Gastrocnemius medialis (tissue), 4 donors: ENCODE results near the gene PANK2. TPM values are rescaled to one million over a fixed set of nuclear protein-coding genes. Genes with fewer than 3 reads are reported as not detected.

ENCODE experiments used
- ATAC-seq, 2 donors: fragments of 150-250 bp; one replicate each; pipeline ENCODE4 v1.9.1; 2016
- DNase-seq, 2 donors: peaks; one replicate each; pipeline ENCODE4 v3.0.0-alpha.2; 2019
- H3K27ac ChIP-seq, 4 donors: fragments of 200-600 bp; sonication (generic); 1 replicate in 1 of 4; 2 replicates in 3 of 4; pipeline ENCODE4 v1.5.1; 2016 to 2018; ENCODE audit warnings: mild to moderate bottlenecking in 2 of 4, moderate library complexity in 1 of 4
- H3K27me3 ChIP-seq, 3 donors: fragments of 200-600 bp; sonication (generic) in 2 of 3; 1 replicate in 1 of 3; 2 replicates in 2 of 3; pipeline versions ENCODE4 v1.5.1 to v1.6.0; 2016 to 2019; ENCODE audit warnings: mild to moderate bottlenecking in 1 of 3, moderate library complexity in 1 of 3
- H3K36me3 ChIP-seq, 2 donors: fragments of 200-600 bp; sonication (generic) in 1 of 2; one replicate each; pipeline ENCODE4 v1.5.1; 2017 to 2018
- H3K4me1 ChIP-seq, 2 donors: fragments of 200-600 bp; sonication (generic) in 1 of 2; one replicate each; pipeline ENCODE4 v1.5.1; 2016 to 2017; ENCODE audit warnings: mild to moderate bottlenecking in 2 of 2
- H3K4me3 ChIP-seq, 4 donors: fragments of 200-600 bp; sonication (generic) in 3 of 4; 1 replicate in 1 of 4; 2 replicates in 3 of 4; pipeline ENCODE4 v1.5.1; 2016 to 2019; ENCODE audit warnings: mild to moderate bottlenecking in 2 of 4
- H3K9me3 ChIP-seq, 3 donors: fragments of 200-600 bp; sonication (generic) in 2 of 3; 1 replicate in 1 of 3; 2 replicates in 2 of 3; pipeline ENCODE4 v1.5.1; 2016 to 2019
- POLR2A ChIP-seq, 2 donors: fragments of 450-650 bp; IDR thresholded peaks; one replicate each; pipeline ENCODE4 v1.6.1; 2017; ENCODE audit warnings: antibody characterized with exemption in 2 of 2, mild to moderate bottlenecking in 2 of 2, moderate library complexity in 2 of 2
- in situ Hi-C, 4 donors: fragments of 200-750 bp; cut with MboI; loops; one replicate each; pipeline versions ENCODE4 v1.15.0 to v1.8.0; 2017; ENCODE audit warnings: low sequenced_read_pairs in 4 of 4
- intact Hi-C: fragments of 100-400 bp; cut with DNase I; formaldehyde crosslinking; loops from one replicate; pipeline ENCODE4 v1.15.1; 2023; ENCODE audit warnings: low total_unique reads
- total RNA-seq, 4 donors: library from RNA; depleted of rRNA; stranded (reverse); fragments of >200 nt; gene quantifications; one replicate each; pipeline versions ENCODE4 v1.1.0 to v1.2.3, GENCODE V29; 2016
- TF ChIP-seq, protein P1 (sequence below), 5 experiments: fragments of 450-650 bp in 3 of 5; fragments of 200-600 bp in 2 of 5; sonication (generic) in 2 of 5; IDR thresholded peaks in 4 of 5; conservative IDR thresholded peaks in 1 of 5; 1 replicate in 4 of 5; 2 replicates in 1 of 5; pipeline ENCODE4 v1.5.1; 2016 to 2019; ENCODE audit warnings: antibody characterized with exemption in 5 of 5, mild to moderate bottlenecking in 3 of 5, moderate library complexity in 3 of 5

PANK2 gene
- total RNA-seq, 4 donors from 2014 or later: 18.2 to 25.8 (median 23.5) TPM

DNA sequence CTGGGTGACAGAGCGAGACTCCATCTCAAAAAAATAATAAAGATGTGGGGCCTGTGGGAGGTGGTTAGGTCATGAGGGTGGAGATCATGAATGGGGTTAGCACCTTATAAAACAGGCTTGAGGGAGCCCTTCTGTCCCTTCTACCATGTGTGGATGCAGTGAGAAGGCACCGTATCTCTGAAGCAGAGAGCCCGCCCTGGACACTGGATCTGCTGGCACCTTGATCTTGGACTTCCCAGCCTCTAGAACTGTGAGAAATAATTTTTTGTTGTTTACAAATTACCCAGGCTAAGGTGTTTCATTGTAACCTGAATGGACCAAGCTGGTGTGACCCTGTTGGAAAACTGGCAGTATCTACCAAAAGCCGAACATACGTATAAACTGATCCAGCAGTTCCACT, 15.7 kb upstream of the PANK2 start:
- in situ Hi-C loops (no loop called here), intact Hi-C loops (no loop called here)
- no peak for ATAC-seq

DNA sequence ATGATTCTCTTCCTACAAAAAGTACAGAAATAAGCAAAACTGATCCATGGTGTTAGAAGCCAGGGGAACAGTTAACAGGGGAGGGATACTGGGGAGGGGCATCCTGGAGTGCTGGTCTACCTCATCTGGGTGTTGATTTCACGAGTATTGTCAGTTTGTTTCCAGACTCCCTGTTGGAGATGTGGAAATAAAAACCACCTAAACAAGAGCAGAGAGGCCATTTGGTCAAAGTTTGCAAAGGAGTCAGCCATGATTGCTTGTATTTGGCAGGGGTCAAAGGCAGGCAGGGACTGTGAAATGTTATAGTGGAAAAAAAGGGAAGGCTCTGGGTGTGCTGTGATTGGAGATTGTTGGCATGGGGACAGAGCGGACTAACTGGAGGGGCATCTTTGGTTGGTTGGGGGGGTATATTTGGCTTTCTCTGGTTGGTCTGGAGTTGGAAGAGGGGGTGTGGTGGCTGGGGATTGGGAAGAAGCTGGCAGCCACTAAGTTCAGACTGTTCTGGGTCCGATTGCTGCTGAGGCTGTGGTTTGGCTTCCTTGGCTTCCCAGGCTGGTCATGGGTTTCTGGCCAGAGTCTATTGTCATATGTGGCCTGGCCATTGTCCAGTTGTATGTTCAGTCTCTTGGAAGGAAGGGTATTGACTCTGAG, 14.9 kb upstream of the PANK2 start:
- TF ChIP-seq POLR2A (IDR thresholded peaks at IDR 0.05): no peak
- TF ChIP-seq, protein P1, sequence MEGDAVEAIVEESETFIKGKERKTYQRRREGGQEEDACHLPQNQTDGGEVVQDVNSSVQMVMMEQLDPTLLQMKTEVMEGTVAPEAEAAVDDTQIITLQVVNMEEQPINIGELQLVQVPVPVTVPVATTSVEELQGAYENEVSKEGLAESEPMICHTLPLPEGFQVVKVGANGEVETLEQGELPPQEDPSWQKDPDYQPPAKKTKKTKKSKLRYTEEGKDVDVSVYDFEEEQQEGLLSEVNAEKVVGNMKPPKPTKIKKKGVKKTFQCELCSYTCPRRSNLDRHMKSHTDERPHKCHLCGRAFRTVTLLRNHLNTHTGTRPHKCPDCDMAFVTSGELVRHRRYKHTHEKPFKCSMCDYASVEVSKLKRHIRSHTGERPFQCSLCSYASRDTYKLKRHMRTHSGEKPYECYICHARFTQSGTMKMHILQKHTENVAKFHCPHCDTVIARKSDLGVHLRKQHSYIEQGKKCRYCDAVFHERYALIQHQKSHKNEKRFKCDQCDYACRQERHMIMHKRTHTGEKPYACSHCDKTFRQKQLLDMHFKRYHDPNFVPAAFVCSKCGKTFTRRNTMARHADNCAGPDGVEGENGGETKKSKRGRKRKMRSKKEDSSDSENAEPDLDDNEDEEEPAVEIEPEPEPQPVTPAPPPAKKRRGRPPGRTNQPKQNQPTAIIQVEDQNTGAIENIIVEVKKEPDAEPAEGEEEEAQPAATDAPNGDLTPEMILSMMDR (IDR thresholded peaks at IDR 0.05 in 4 of 5, conservative IDR thresholded peaks at IDR 0.05 in 1 of 5): no peak
- H3K36me3 ChIP-seq: peaks cover 0 to 29% of the 10 kb centered on the region in 2 donors
- intact Hi-C loops: no loop called here
- no peaks in the 10 kb centered on the region for H3K9me3 ChIP-seq
- DNase-seq (no peak), ATAC-seq (no peak)
- no peak overlapping the region for H3K27ac ChIP-seq
- no peak overlapping the region for H3K4me3 ChIP-seq
- H3K27me3 ChIP-seq: no peaks in the 10 kb centered on the region
- in situ Hi-C loops: no loop called here
- H3K4me1 ChIP-seq: peaks cover 5 to 16% of the 10 kb centered on the region in 2 donors

More for the DNA sequence above, 15.7 kb upstream of the PANK2 start:
- no peaks in the 10 kb centered on the region for H3K9me3 ChIP-seq
- no peak overlapping the region for H3K4me3 ChIP-seq
- peaks cover 5 to 16% of the 10 kb centered on the region in 2 donors for H3K4me1 ChIP-seq
- no peak for TF ChIP-seq POLR2A (IDR thresholded peaks at IDR 0.05)
- TF ChIP-seq, protein P1 (IDR thresholded peaks at IDR 0.05 in 4 of 5, conservative IDR thresholded peaks at IDR 0.05 in 1 of 5): no peak
- DNase-seq: no peak
- no peak overlapping the region for H3K27ac ChIP-seq
- no peaks in the 10 kb centered on the region for H3K27me3 ChIP-seq
- peaks cover 0 to 29% of the 10 kb centered on the region in 2 donors for H3K36me3 ChIP-seq

DNA sequence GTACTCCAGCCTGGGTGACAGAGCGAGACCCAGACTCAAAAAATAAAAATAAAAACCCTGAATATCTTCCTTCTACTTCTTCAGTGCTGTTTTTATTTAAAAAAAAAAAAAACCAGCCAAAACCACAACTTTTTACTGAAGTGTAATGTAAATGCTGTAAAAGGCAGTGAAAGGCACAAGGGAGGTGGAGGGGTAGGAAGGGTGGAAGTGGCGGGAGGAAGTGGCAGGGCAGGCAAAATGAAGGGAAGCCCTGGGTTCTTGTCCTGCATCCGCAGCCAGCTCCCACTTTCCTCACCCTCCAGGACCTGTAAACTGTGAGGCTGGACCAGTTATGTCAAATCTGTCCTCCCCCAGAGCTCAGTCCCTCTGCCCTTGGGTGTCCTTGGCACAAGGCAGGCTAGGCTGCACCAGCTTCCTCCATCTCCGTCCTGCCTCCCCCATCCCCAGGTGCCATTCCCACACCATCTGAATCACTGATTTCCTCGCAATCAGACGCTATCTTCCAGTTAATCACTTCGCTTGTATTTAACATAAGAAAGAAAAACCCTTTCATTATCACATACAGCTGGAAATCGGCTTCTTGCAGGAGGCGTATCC, 13.7 kb upstream of the PANK2 start:
- no peaks in the 10 kb centered on the region for H3K9me3 ChIP-seq
- H3K4me1 ChIP-seq: peaks cover 5 to 16% of the 10 kb centered on the region in 2 donors
- in situ Hi-C loops (loop anchor here in 1 of 4 donors (25.0 kb wide), 1 partner anchor 212 kb away; no protein-coding TSS in a partner anchor), intact Hi-C loops (no loop called here)
- peaks cover 0 to 29% of the 10 kb centered on the region in 2 donors for H3K36me3 ChIP-seq
- H3K27me3 ChIP-seq: no peaks in the 10 kb centered on the region
- H3K27ac ChIP-seq: no peak overlapping the region
- TF ChIP-seq, protein P1 (IDR thresholded peaks at IDR 0.05 in 4 of 5, conservative IDR thresholded peaks at IDR 0.05 in 1 of 5): no peak
- no peak for TF ChIP-seq POLR2A (IDR thresholded peaks at IDR 0.05)
- ATAC-seq (no peak), DNase-seq (no peak)
- no peak overlapping the region for H3K4me3 ChIP-seq

DNA sequence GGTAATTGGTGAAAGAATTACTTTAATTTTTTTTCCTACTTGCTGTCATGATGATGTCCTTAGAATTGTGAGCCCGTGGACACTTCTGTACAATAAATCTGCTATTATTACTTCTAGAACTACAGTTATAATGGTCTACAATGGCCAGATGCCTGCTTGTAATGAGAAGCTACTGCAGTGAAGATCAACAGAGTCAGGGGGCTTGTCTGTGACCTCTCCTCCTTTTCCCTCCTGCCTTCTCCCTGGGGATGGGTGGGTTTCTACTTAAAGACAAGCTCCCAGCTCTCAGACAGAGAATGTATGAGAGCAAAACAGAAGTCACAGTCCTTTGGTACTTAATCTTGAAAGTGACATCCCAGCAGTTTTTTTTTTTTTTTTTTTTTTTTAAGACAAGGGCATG, 13.2 kb upstream of the PANK2 start:
- TF ChIP-seq POLR2A (IDR thresholded peaks at IDR 0.05): no peak
- TF ChIP-seq, protein P1 (IDR thresholded peaks at IDR 0.05 in 4 of 5, conservative IDR thresholded peaks at IDR 0.05 in 1 of 5): no peak
- H3K4me3 ChIP-seq: no peak overlapping the region
- in situ Hi-C loops: loop anchor here in 1 of 4 donors (25.0 kb wide), 1 partner anchor 211 kb away; no protein-coding TSS in a partner anchor
- H3K9me3 ChIP-seq: no peaks in the 10 kb centered on the region
- peaks cover 5 to 16% of the 10 kb centered on the region in 2 donors for H3K4me1 ChIP-seq
- peaks cover 0 to 29% of the 10 kb centered on the region in 2 donors for H3K36me3 ChIP-seq
- no peak for ATAC-seq
- DNase-seq: no peak
- intact Hi-C loops: no loop called here
- no peaks in the 10 kb centered on the region for H3K27me3 ChIP-seq
- H3K27ac ChIP-seq: no peak overlapping the region
